H1 (cell line): ENCODE measurements around the gene ITGA4. TPM values are rescaled to one million over a fixed set of nuclear protein-coding genes. Genes with fewer than 3 reads are reported as not detected.

ENCODE experiments used
- CTCF ChIA-PET: fragments of 300-600 bp; sonication (Branson Sonifier 250); formaldehyde crosslinking; loops from one replicate; lab custom pipeline; 2021; ENCODE audit not compliant: partially characterized antibody; lab: Charles Lee
- POLR2A ChIA-PET: fragments of 300-600 bp; sonication (Branson Sonifier 250); formaldehyde crosslinking; loops from one replicate; lab custom pipeline; 2021; ENCODE audit warnings: inconsistent platforms; ENCODE audit not compliant: partially characterized antibody; lab: Charles Lee
- DNase-seq, 2 experiments: peaks; one replicate each; pipeline versions ENCODE4 v3.0.0 to v3.0.0-alpha.2; 2010 to 2022; ENCODE audit warnings: low spot score in 2 of 2, low read depth in 1 of 2, mixed read lengths in 1 of 2
- FAIRE-seq: peaks from 2 replicates; lab custom pipeline; 2011; peaks lifted over from hg19 to GRCh38; lab: Jason Lieb, UNC
- H2AFZ ChIP-seq: 2 replicates; pipeline ENCODE4 v1.8.1; 2012; ENCODE audit warnings: low read length, inconsistent platforms
- H2AK5ac ChIP-seq: 2 replicates; pipeline ENCODE4 v1.6.1; 2013; ENCODE audit warnings: low read depth, low read length
- H2BK120ac ChIP-seq: replicated peaks from 2 replicates; pipeline ENCODE3; 2013; ENCODE audit warnings: low read depth, low read length, inconsistent platforms
- H2BK12ac ChIP-seq: 2 replicates; pipeline ENCODE4 v1.6.1; 2013; ENCODE audit warnings: low read depth, low read length
- H2BK15ac ChIP-seq: 2 replicates; pipeline ENCODE4 v1.6.1; 2013; ENCODE audit warnings: low read length
- H2BK20ac ChIP-seq: 2 replicates; pipeline ENCODE4 v1.6.1; 2013; ENCODE audit warnings: low read length
- H2BK5ac ChIP-seq: 2 replicates; pipeline ENCODE4 v1.6.1; 2013; ENCODE audit warnings: low read depth, low read length
- H3K14ac ChIP-seq: 2 replicates; pipeline ENCODE4 v1.6.1; 2013; ENCODE audit warnings: inconsistent platforms; ENCODE audit not compliant: insufficient read length
- H3K18ac ChIP-seq: 2 replicates; pipeline ENCODE4 v1.6.1; 2013; ENCODE audit warnings: low read length; ENCODE audit errors: extremely low read depth
- H3K23ac ChIP-seq: 2 replicates; pipeline ENCODE4 v1.6.1; 2013; ENCODE audit warnings: inconsistent platforms; ENCODE audit not compliant: insufficient read length
- H3K23me2 ChIP-seq: 2 replicates; pipeline ENCODE4 v1.6.1; 2013; ENCODE audit warnings: low read depth, low read length
- H3K27ac ChIP-seq: 2 replicates; pipeline ENCODE4 v1.6.1; 2011; ENCODE audit warnings: low read depth, low read length, inconsistent platforms
- H3K27me3 ChIP-seq, 4 experiments: replicated peaks in 1 of 4; 1 replicate in 1 of 4; 2 replicates in 3 of 4; pipeline versions ENCODE4 v1.6.1 to v1.8.1; 2011 to 2013; ENCODE audit warnings: low read length in 3 of 4, mild to moderate bottlenecking in 3 of 4, inconsistent platforms in 2 of 4, mixed read lengths in 2 of 4, moderate library complexity in 1 of 4; ENCODE audit not compliant: control insufficient read depth in 3 of 4, insufficient read depth in 3 of 4; ENCODE audit errors: extremely low read depth in 1 of 4
- H3K36me3 ChIP-seq, 4 experiments: 2 replicates each; pipeline versions ENCODE4 v1.6.1 to v1.8.1; 2011 to 2013; ENCODE audit warnings: mild to moderate bottlenecking in 4 of 4, low read length in 3 of 4, moderate library complexity in 2 of 4, control low read depth in 1 of 4, inconsistent platforms in 1 of 4; ENCODE audit not compliant: insufficient read depth in 4 of 4, control insufficient read depth in 2 of 4
- H3K4ac ChIP-seq: replicated peaks from 2 replicates; pipeline ENCODE3; 2013; ENCODE audit warnings: low read length, low read depth, mixed read lengths, inconsistent platforms; ENCODE audit not compliant: insufficient read length
- H3K4me1 ChIP-seq, 4 experiments: replicated peaks in 1 of 4; 1 replicate in 1 of 4; 2 replicates in 3 of 4; pipeline versions ENCODE4 v1.6.1 to v1.8.1; 2011 to 2013; ENCODE audit warnings: low read length in 3 of 4, inconsistent platforms in 2 of 4, mixed read lengths in 1 of 4; ENCODE audit not compliant: insufficient read depth in 4 of 4, control insufficient read depth in 3 of 4
- H3K4me2 ChIP-seq, 2 experiments: 2 replicates each; pipeline versions ENCODE4 v1.6.1 to v1.8.1; 2011 to 2013; ENCODE audit warnings: low read depth in 2 of 2, low read length in 2 of 2, control low read depth in 1 of 2, inconsistent platforms in 1 of 2, mild to moderate bottlenecking in 1 of 2; ENCODE audit not compliant: insufficient read depth in 1 of 2
- H3K4me3 ChIP-seq, 4 experiments: fragments of 200-600, 300-600 bp in 1 of 4; sonication (generic), shearing (Covaris generic), sonication (Bioruptor Twin) in 1 of 4; 2 replicates each; pipeline versions ENCODE4 v1.5.1 to v1.8.1; 2011 to 2016; ENCODE audit warnings: low read length in 4 of 4, low read depth in 3 of 4, control low read depth in 2 of 4, inconsistent platforms in 2 of 4, mild to moderate bottlenecking in 2 of 4, mixed read lengths in 1 of 4, moderate library complexity in 1 of 4; ENCODE audit not compliant: insufficient read depth in 2 of 4; ENCODE audit errors: extremely low read depth in 1 of 4
- H3K56ac ChIP-seq: replicated peaks from 2 replicates; pipeline ENCODE3; 2013; ENCODE audit warnings: low read depth, mild to moderate bottlenecking, mixed read lengths, low read length, inconsistent platforms; ENCODE audit not compliant: insufficient read length
- H3K79me1 ChIP-seq: 2 replicates; pipeline ENCODE4 v1.6.1; 2013; ENCODE audit warnings: low read depth, low read length, control low read depth
- H3K79me2 ChIP-seq, 2 experiments: 2 replicates each; pipeline versions ENCODE4 v1.6.1 to v1.8.1; 2012 to 2013; ENCODE audit warnings: low read length in 2 of 2, mild to moderate bottlenecking in 2 of 2, inconsistent platforms in 1 of 2; ENCODE audit not compliant: insufficient read depth in 2 of 2, control insufficient read depth in 1 of 2
- H3K9ac ChIP-seq, 4 experiments: replicated peaks in 1 of 4; 1 replicate in 1 of 4; 2 replicates in 3 of 4; pipeline versions ENCODE4 v1.6.1 to v1.8.1; 2011 to 2013; ENCODE audit warnings: low read depth in 3 of 4, low read length in 3 of 4, control low read depth in 2 of 4, mild to moderate bottlenecking in 2 of 4, moderate library complexity in 2 of 4, inconsistent platforms in 1 of 4; ENCODE audit errors: extremely low read depth in 1 of 4
- H3K9me3 ChIP-seq, 2 experiments: 2 replicates each; pipeline versions ENCODE4 v1.6.1 to v1.8.1; 2012 to 2013; ENCODE audit warnings: mild to moderate bottlenecking in 2 of 2, moderate library complexity in 2 of 2, control low read depth in 1 of 2, inconsistent platforms in 1 of 2, low read depth in 1 of 2, low read length in 1 of 2, mixed read lengths in 1 of 2; ENCODE audit not compliant: insufficient read depth in 2 of 2
- H4K20me1 ChIP-seq, 2 experiments: replicated peaks in 1 of 2; 2 replicates each; pipeline versions ENCODE3 to v1.8.1; 2011 to 2013; ENCODE audit warnings: inconsistent platforms in 2 of 2, low read length in 2 of 2, mild to moderate bottlenecking in 1 of 2; ENCODE audit not compliant: insufficient read depth in 2 of 2, control insufficient read depth in 1 of 2
- H4K5ac ChIP-seq: 2 replicates; pipeline ENCODE4 v1.6.1; 2013; ENCODE audit warnings: low read length, low read depth, mixed read lengths, inconsistent platforms; ENCODE audit not compliant: insufficient read length
- H4K8ac ChIP-seq: 2 replicates; pipeline ENCODE4 v1.8.0; 2013; ENCODE audit warnings: mild to moderate bottlenecking, moderate library complexity, low read length, inconsistent platforms; ENCODE audit not compliant: insufficient read depth; ENCODE audit errors: extremely low read depth
- H4K91ac ChIP-seq: replicated peaks from 2 replicates; pipeline ENCODE3; 2013; ENCODE audit warnings: low read length, mixed read lengths, inconsistent platforms; ENCODE audit not compliant: insufficient read length
- CREB1 ChIP-seq: IDR thresholded peaks from 2 replicates; pipeline ENCODE4 v1.6.1; 2012; ENCODE audit warnings: inconsistent platforms
- CTBP2 ChIP-seq: IDR thresholded peaks from 2 replicates; pipeline ENCODE4 v1.7.0; 2011; ENCODE audit warnings: borderline replicate concordance, mild to moderate bottlenecking, moderate library complexity, mixed read lengths, low read length; ENCODE audit not compliant: insufficient read depth, insufficient read length
- CTCF ChIP-seq, 3 experiments: IDR thresholded peaks; 1 replicate in 2 of 3; 2 replicates in 1 of 3; pipeline versions ENCODE4 v1.5.1 to v1.6.1; 2011; ENCODE audit warnings: low read length in 3 of 3, mild to moderate bottlenecking in 3 of 3, inconsistent platforms in 2 of 3, low read depth in 1 of 3, moderate library complexity in 1 of 3; ENCODE audit not compliant: insufficient read depth in 1 of 3; ENCODE audit errors: control extremely low read depth in 1 of 3
- GTF2F1 ChIP-seq: IDR thresholded peaks from 2 replicates; pipeline ENCODE4 v1.6.1; 2012; ENCODE audit warnings: low read depth, low read length, improper control_type of control experiment, borderline replicate concordance
- JUND ChIP-seq: IDR thresholded peaks from 2 replicates; pipeline ENCODE4 v1.6.1; 2011; ENCODE audit warnings: mild to moderate bottlenecking, improper control_type of control experiment, low read length
- MAX ChIP-seq: IDR thresholded peaks from 2 replicates; pipeline ENCODE4 v1.6.1; 2012; ENCODE audit warnings: inconsistent platforms
- NRF1 ChIP-seq: IDR thresholded peaks from 2 replicates; pipeline ENCODE4 v1.6.1; 2011; ENCODE audit warnings: mild to moderate bottlenecking, low read depth, low read length, improper control_type of control experiment
- RXRA ChIP-seq: IDR thresholded peaks from 2 replicates; pipeline ENCODE4 v1.6.1; 2011; ENCODE audit warnings: low read depth, mild to moderate bottlenecking, low read length, moderate library complexity; ENCODE audit not compliant: insufficient read depth
- SIX5 ChIP-seq: IDR thresholded peaks from 2 replicates; pipeline ENCODE4 v1.6.1; 2011; ENCODE audit warnings: mild to moderate bottlenecking, low read depth, low read length
- SUZ12 ChIP-seq: fragments of 200-600 bp; sonication (generic); IDR thresholded peaks from 2 replicates; pipeline ENCODE4 v1.6.1; 2012; ENCODE audit warnings: mild to moderate bottlenecking, inconsistent platforms, low read length, moderate library complexity, mixed read lengths
- TAF1 ChIP-seq: IDR thresholded peaks from 2 replicates; pipeline ENCODE4 v1.6.1; 2011; ENCODE audit warnings: mild to moderate bottlenecking, low read depth, low read length
- WGBS, 2 experiments: shearing (Covaris generic) in 1 of 2; methylation state at CpG; one replicate each; pipeline versions ENCODE4 v1.1.6 to v1.1.7; 2013 to 2015; ENCODE audit warnings: low lambda C conversion rate in 2 of 2, mixed read lengths in 2 of 2, inconsistent platforms in 1 of 2, low coverage in 1 of 2, missing lambda C conversion rate in 1 of 2; ENCODE audit not compliant: insufficient replicate concordance in 2 of 2, insufficient coverage in 1 of 2, insufficient read length in 1 of 2; ENCODE audit errors: extremely low coverage in 1 of 2, missing lambda C conversion rate in 1 of 2; 5-methylcytosine and 5-hydroxymethylcytosine counted together
- polyA plus RNA-seq, 7 experiments: library from polyadenylated mRNA; depleted of rRNA in 3 of 7; stranded (reverse) in 5 of 7; unstranded in 2 of 7; fragments of >200 nt in 5 of 7; fragments of 200-250 nt in 2 of 7; gene quantifications; 1 replicate in 5 of 7; 2 replicates in 1 of 7; 4 replicates in 1 of 7; pipeline versions ENCODE4 v1.2.1 to v1.2.3, GENCODE V29; 2011 to 2013; ENCODE audit warnings: missing spikeins in 2 of 7, mixed read lengths in 2 of 7
- total RNA-seq: library from RNA; stranded (reverse); fragmentation: NEBNext Ultra II Directional; extraction: Animal tissue kit (Norgen Biotek cat#: 25700); gene quantifications from 2 replicates; pipeline ENCODE4 v1.2.1, GENCODE V29; 2021

ITGA4 gene
- total and polyA plus RNA-seq, 2 of the 8 experiments (the other 6 are each of a cell fraction or from before 2014, with no cell fraction given), result 0.60 to 2.1 TPM

DNA sequence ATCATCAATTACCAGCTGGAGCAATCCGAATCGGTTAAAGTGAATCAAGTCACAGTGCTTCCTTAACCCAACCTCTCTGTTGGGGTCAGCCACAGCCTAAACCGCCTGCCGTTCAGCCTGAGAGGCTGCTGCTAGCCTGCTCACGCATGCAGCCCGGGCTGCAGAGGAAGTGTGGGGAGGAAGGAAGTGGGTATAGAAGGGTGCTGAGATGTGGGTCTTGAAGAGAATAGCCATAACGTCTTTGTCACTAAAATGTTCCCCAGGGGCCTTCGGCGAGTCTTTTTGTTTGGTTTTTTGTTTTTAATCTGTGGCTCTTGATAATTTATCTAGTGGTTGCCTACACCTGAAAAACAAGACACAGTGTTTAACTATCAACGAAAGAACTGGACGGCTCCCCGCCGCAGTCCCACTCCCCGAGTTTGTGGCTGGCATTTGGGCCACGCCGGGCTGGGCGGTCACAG lies 496 bp upstream of the ITGA4 start:
- Histone ChIP-seq H4K8ac (peak overlapping the region; percentile 45; the same call in 1 of the 2 replicates), H3K79me2 (no peaks in the 10 kb centered on the region), H3K9ac (peak overlapping the region in 1 of 4 experiments; percentile 15; a peak in 1 of 7 replicates), H3K4me2 (peak overlapping the region; percentile 89 to 99), H4K91ac (no peak overlapping the region), H3K23ac (no peak overlapping the region), H2BK12ac (no peak overlapping the region), H3K4me1 (peaks cover 0 to 4% (median 2%) of the 10 kb centered on the region in 4 experiments; a peak in 4 of 7 replicates), H3K4ac (no peak overlapping the region), H3K23me2 (peaks cover 12% of the 10 kb centered on the region), H2BK15ac (no peak overlapping the region), H3K4me3 (peak overlapping the region; percentile 16 to 71 (median 61)), H4K5ac (no peak overlapping the region), H3K18ac (no peak overlapping the region), H3K36me3 (no peaks in the 10 kb centered on the region), H2BK20ac (no peak overlapping the region), H2BK5ac (no peak overlapping the region; the same call in 1 of the 2 replicates), H2BK120ac (no peak overlapping the region), H3K9me3 (no peaks in the 10 kb centered on the region), H3K56ac (peak overlapping the region; percentile 47), H3K14ac (no peak overlapping the region), H3K27ac (no peak overlapping the region), H2AK5ac (no peak overlapping the region), H3K79me1 (no peaks in the 10 kb centered on the region), H4K20me1 (no peaks in the 10 kb centered on the region), H2AFZ (peak overlapping the region; percentile 90), H3K27me3 (peaks cover 14 to 33% (median 27%) of the 10 kb centered on the region in 4 experiments)
- 15% methylated on average over 17 of the region's 17 CpGs; no CpG with 5 or more reads in 1 of the 2 experiments for WGBS, 2 experiments
- ChIA-PET POLR2A (interaction anchor here (0.6 to 1.5 kb wide), 3 partner anchors 11 to 226 kb away, joined by 3 read pairs; no protein-coding TSS in a partner anchor), CTCF (interaction anchor here (0.6 to 3.1 kb wide), 9 partner anchors 9 to 351 kb away, joined by 3 to 33 read pairs (median 4); no protein-coding TSS in a partner anchor)
- FAIRE-seq (no peak), DNase-seq (peak in 1 of 2 experiments; percentile 59)
- peak; percentile 41; the same call in 1 of the 2 replicates for TF ChIP-seq MAX
- TF ChIP-seq SIX5, result no peak
- no peak for TF ChIP-seq CREB1
- TF ChIP-seq CTBP2, result no peak
- no peak for TF ChIP-seq TAF1
- no peak for TF ChIP-seq SUZ12
- no peak for TF ChIP-seq GTF2F1
- TF ChIP-seq CTCF (IDR thresholded peaks at IDR 0.05; ENCODE audit: control extremely low read depth in 1 of 3, insufficient read depth in 1 of 3, low read depth in 1 of 3, low read length in 3 of 3), result no peak
- TF ChIP-seq JUND, result no peak
- no peak for TF ChIP-seq NRF1
- no peak for TF ChIP-seq RXRA
